H9 (cell line): ENCODE data around the gene MTRR. TPM values are rescaled to one million over a fixed set of nuclear protein-coding genes. Genes with fewer than 3 reads are reported as not detected.

Experiments
- DNase-seq: peaks from one replicate; pipeline ENCODE4 v3.0.0-alpha.2; 2017
- H2AFZ ChIP-seq: one replicate; pipeline ENCODE4 v1.6.1; 2013; ENCODE audit warnings: mild to moderate bottlenecking, low read length, control low read depth, moderate library complexity
- H2AK5ac ChIP-seq: 2 replicates; pipeline ENCODE4 v1.6.1; 2013; ENCODE audit warnings: low read length, control low read depth, mixed read lengths; ENCODE audit not compliant: insufficient read length
- H2BK120ac ChIP-seq: one replicate; pipeline ENCODE4 v1.6.1; 2013; ENCODE audit warnings: low read depth, mild to moderate bottlenecking, low read length, control low read depth, inconsistent platforms; ENCODE audit not compliant: poor library complexity, severe bottlenecking
- H2BK12ac ChIP-seq: 2 replicates; pipeline ENCODE4 v1.6.1; 2013; ENCODE audit warnings: low read length, control low read depth, mixed read lengths, low read depth; ENCODE audit not compliant: insufficient read length
- H2BK15ac ChIP-seq: 2 replicates; pipeline ENCODE4 v1.6.1; 2013; ENCODE audit warnings: low read depth, low read length, control low read depth
- H2BK20ac ChIP-seq: one replicate; pipeline ENCODE4 v1.6.1; 2013; ENCODE audit warnings: low read depth, mild to moderate bottlenecking, low read length, control low read depth, inconsistent platforms; ENCODE audit not compliant: poor library complexity, severe bottlenecking
- H2BK5ac ChIP-seq: 2 replicates; pipeline ENCODE4 v1.6.1; 2013; ENCODE audit warnings: low read length, control low read depth, mixed read lengths; ENCODE audit not compliant: insufficient read length
- H3K14ac ChIP-seq: 2 replicates; pipeline ENCODE4 v1.6.1; 2013; ENCODE audit warnings: low read length, control low read depth; ENCODE audit not compliant: insufficient read depth
- H3K18ac ChIP-seq: 2 replicates; pipeline ENCODE4 v1.6.1; 2013; ENCODE audit warnings: low read depth, mild to moderate bottlenecking, mixed read lengths, low read length, control low read depth; ENCODE audit not compliant: insufficient read length
- H3K23ac ChIP-seq: 2 replicates; pipeline ENCODE4 v1.6.1; 2013; ENCODE audit warnings: low read length, control low read depth, mixed read lengths, low read depth; ENCODE audit not compliant: insufficient read length
- H3K23me2 ChIP-seq: 2 replicates; pipeline ENCODE4 v1.6.1; 2013; ENCODE audit warnings: low read depth, mild to moderate bottlenecking, mixed read lengths, low read length, control low read depth; ENCODE audit not compliant: insufficient read length, poor library complexity, severe bottlenecking
- H3K27ac ChIP-seq: 2 replicates; pipeline ENCODE4 v1.5.1; 2013; ENCODE audit warnings: low read length, control low read depth, mixed read lengths, low read depth; ENCODE audit not compliant: insufficient read length
- H3K27me3 ChIP-seq: 2 replicates; pipeline ENCODE4 v1.6.1; 2013; ENCODE audit warnings: low read length, control low read depth, inconsistent platforms; ENCODE audit not compliant: insufficient read depth
- H3K4ac ChIP-seq: 2 replicates; pipeline ENCODE4 v1.6.1; 2013; ENCODE audit warnings: low read depth, mild to moderate bottlenecking, control low read depth, inconsistent platforms, low read length, moderate library complexity
- H3K4me1 ChIP-seq: 2 replicates; pipeline ENCODE4 v1.6.1; 2013; ENCODE audit warnings: low read length, control low read depth, inconsistent platforms; ENCODE audit not compliant: insufficient read depth
- H3K4me2 ChIP-seq: 2 replicates; pipeline ENCODE4 v1.6.1; 2013; ENCODE audit warnings: low read length, control low read depth, mixed read lengths; ENCODE audit not compliant: insufficient read length, insufficient read depth
- H3K56ac ChIP-seq: 2 replicates; pipeline ENCODE4 v1.6.1; 2013; ENCODE audit warnings: low read depth, mild to moderate bottlenecking, mixed read lengths, low read length, control low read depth; ENCODE audit not compliant: insufficient read length
- H3K79me1 ChIP-seq: 2 replicates; pipeline ENCODE4 v1.6.1; 2013; ENCODE audit warnings: low read depth, mild to moderate bottlenecking, moderate library complexity, low read length, control low read depth, inconsistent platforms; ENCODE audit not compliant: insufficient read depth, poor library complexity, severe bottlenecking
- H3K79me2 ChIP-seq: 2 replicates; pipeline ENCODE4 v1.6.1; 2013; ENCODE audit warnings: low read length, control low read depth, inconsistent platforms; ENCODE audit not compliant: insufficient read depth
- H3K9ac ChIP-seq: 2 replicates; pipeline ENCODE4 v1.6.1; 2013; ENCODE audit warnings: low read length, control low read depth, mixed read lengths; ENCODE audit not compliant: insufficient read length; ENCODE audit errors: extremely low read depth
- H3K9me3 ChIP-seq: one replicate; pipeline ENCODE4 v1.6.1; 2013; ENCODE audit warnings: low read depth, low read length, inconsistent platforms; ENCODE audit not compliant: control insufficient read depth
- H3T11ph ChIP-seq: one replicate; pipeline ENCODE4 v1.6.1; 2013; ENCODE audit warnings: mild to moderate bottlenecking, low read length, control low read depth, inconsistent platforms
- H4K20me1 ChIP-seq: one replicate; pipeline ENCODE4 v1.6.1; 2013; ENCODE audit not compliant: control insufficient read depth, insufficient read length, insufficient read depth
- H4K5ac ChIP-seq: 2 replicates; pipeline ENCODE4 v1.6.1; 2013; ENCODE audit warnings: low read depth, mild to moderate bottlenecking, mixed read lengths, low read length, control low read depth; ENCODE audit not compliant: insufficient read length
- H4K8ac ChIP-seq: replicated peaks from 2 replicates; pipeline ENCODE4 v1.6.1; 2013; ENCODE audit warnings: low read length, control low read depth, mixed read lengths, low read depth; ENCODE audit not compliant: insufficient read length
- H4K91ac ChIP-seq: 2 replicates; pipeline ENCODE4 v1.6.1; 2013; ENCODE audit warnings: low read depth, mild to moderate bottlenecking, moderate library complexity, mixed read lengths, low read length, control low read depth; ENCODE audit not compliant: insufficient read length
- H3K27ac Mint-ChIP-seq, 3 experiments: 2 replicates in 2 of 3; 3 replicates in 1 of 3; pipeline ENCODE4 v1.8.0; 2020 to 2021; ENCODE audit warnings: mixed read lengths in 3 of 3, mild to moderate bottlenecking in 1 of 3, moderate library complexity in 1 of 3
- H3K27me3 Mint-ChIP-seq: 2 replicates; pipeline ENCODE4 v1.8.0; 2021; ENCODE audit warnings: low read depth, mild to moderate bottlenecking, moderate library complexity, mixed read lengths
- H3K36me3 Mint-ChIP-seq, 3 experiments: 2 replicates in 2 of 3; 3 replicates in 1 of 3; pipeline ENCODE4 v1.8.0; 2020 to 2021; ENCODE audit warnings: low read depth in 3 of 3, mixed read lengths in 3 of 3; ENCODE audit not compliant: insufficient read depth in 1 of 3
- H3K4me1 Mint-ChIP-seq, 2 experiments: 2 replicates each; pipeline ENCODE4 v1.8.0; 2020; ENCODE audit warnings: mixed read lengths in 2 of 2
- H3K4me3 Mint-ChIP-seq, 2 experiments: 2 replicates in 1 of 2; 3 replicates in 1 of 2; pipeline ENCODE4 v1.8.0; 2020 to 2021; ENCODE audit warnings: mild to moderate bottlenecking in 2 of 2, mixed read lengths in 2 of 2, moderate library complexity in 1 of 2
- H3K9me3 Mint-ChIP-seq, 2 experiments: 2 replicates in 1 of 2; 3 replicates in 1 of 2; pipeline ENCODE4 v1.8.0; 2020; ENCODE audit warnings: mild to moderate bottlenecking in 2 of 2, mixed read lengths in 2 of 2, moderate library complexity in 1 of 2
- WGBS: extraction: QIAGEN DNeasy Blood & Tissue Kit; methylation state at CpG from one replicate; pipeline ENCODE4 v1.1.7; 2013; ENCODE audit warnings: missing lambda C conversion rate, low lambda C conversion rate, mixed read lengths; ENCODE audit not compliant: insufficient read length; ENCODE audit errors: extremely low coverage; 5-methylcytosine and 5-hydroxymethylcytosine counted together
- total RNA-seq: library from RNA; stranded (reverse); gene quantifications from 2 replicates; pipeline ENCODE4 v1.2.1, GENCODE V29; 2021
- TF ChIP-seq, protein P1 (sequence below): fragments of 200-600 bp; sonication (generic); conservative IDR thresholded peaks from 3 replicates; pipeline ENCODE4 v1.8.0; 2021; ENCODE audit warnings: antibody characterized with exemption, mild to moderate bottlenecking

Gene MTRR
- total RNA-seq, 1 experiment from 2014 or later, result 66.0 TPM

DNA sequence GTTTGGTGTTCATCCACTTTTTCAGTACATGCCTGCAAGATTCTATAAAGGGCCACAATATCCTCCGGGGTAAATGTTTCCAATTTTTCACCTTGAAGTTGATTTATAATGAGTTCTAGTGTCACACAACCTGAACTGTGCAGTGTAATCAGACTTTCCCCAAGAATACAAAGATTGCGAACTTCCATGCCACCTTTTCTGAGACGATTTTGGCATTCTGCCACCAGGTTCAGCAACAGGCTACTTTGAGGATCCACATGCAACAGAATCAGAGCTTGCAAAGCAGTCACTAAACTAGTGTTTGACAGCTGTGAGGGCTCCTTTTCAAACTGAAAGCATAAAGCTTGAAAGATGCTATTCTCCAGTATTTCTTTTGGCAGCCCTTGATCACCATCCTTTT lies 1.7 kb upstream of the MTRR start:
- H3K9me3 Mint-ChIP-seq, result no peaks in the 10 kb centered on the region
- DNase-seq, result no peak
- H4K5ac ChIP-seq, result no peak overlapping the region
- H3K79me2 ChIP-seq, result peaks cover 15% of the 10 kb centered on the region
- no peaks in the 10 kb centered on the region for H3K27me3 ChIP-seq
- no peak overlapping the region for H2BK120ac ChIP-seq
- no peak overlapping the region for H3K27ac Mint-ChIP-seq
- no peak overlapping the region for H3K18ac ChIP-seq
- H3K4me1 Mint-ChIP-seq, result peaks cover 18 to 19% of the 10 kb centered on the region in 2 experiments
- H2BK20ac ChIP-seq, result no peak overlapping the region
- WGBS, result no CpG with 5 or more reads among the region's 3 CpGs
- no peak overlapping the region for H2BK5ac ChIP-seq
- H3K27me3 Mint-ChIP-seq, result no peaks in the 10 kb centered on the region
- H3K9ac ChIP-seq, result no peak overlapping the region
- peaks cover 4% of the 10 kb centered on the region for H3K23me2 ChIP-seq
- no peaks in the 10 kb centered on the region for H3K9me3 ChIP-seq
- H3T11ph ChIP-seq, result no peak overlapping the region
- H4K20me1 ChIP-seq, result no peaks in the 10 kb centered on the region
- H3K36me3 Mint-ChIP-seq, result peaks cover 0 to 45% (median 30%) of the 10 kb centered on the region in 3 experiments; a peak in 5 of 7 replicates
- H2AK5ac ChIP-seq, result no peak overlapping the region
- H3K14ac ChIP-seq, result no peak overlapping the region
- H3K4me2 ChIP-seq, result no peak overlapping the region
- H2BK15ac ChIP-seq, result no peak overlapping the region
- no peak overlapping the region for H4K8ac ChIP-seq
- no peak overlapping the region for H3K4ac ChIP-seq
- no peaks in the 10 kb centered on the region for H3K4me1 ChIP-seq
- no peak overlapping the region for H2AFZ ChIP-seq
- no peak overlapping the region for H4K91ac ChIP-seq
- peak overlapping the region; percentile 37 to 90; a peak in 3 of 5 replicates for H3K4me3 Mint-ChIP-seq
- TF ChIP-seq, protein P1, sequence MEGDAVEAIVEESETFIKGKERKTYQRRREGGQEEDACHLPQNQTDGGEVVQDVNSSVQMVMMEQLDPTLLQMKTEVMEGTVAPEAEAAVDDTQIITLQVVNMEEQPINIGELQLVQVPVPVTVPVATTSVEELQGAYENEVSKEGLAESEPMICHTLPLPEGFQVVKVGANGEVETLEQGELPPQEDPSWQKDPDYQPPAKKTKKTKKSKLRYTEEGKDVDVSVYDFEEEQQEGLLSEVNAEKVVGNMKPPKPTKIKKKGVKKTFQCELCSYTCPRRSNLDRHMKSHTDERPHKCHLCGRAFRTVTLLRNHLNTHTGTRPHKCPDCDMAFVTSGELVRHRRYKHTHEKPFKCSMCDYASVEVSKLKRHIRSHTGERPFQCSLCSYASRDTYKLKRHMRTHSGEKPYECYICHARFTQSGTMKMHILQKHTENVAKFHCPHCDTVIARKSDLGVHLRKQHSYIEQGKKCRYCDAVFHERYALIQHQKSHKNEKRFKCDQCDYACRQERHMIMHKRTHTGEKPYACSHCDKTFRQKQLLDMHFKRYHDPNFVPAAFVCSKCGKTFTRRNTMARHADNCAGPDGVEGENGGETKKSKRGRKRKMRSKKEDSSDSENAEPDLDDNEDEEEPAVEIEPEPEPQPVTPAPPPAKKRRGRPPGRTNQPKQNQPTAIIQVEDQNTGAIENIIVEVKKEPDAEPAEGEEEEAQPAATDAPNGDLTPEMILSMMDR, result no peak
- H3K27ac ChIP-seq, result no peak overlapping the region
- no peak overlapping the region for H2BK12ac ChIP-seq
- H3K23ac ChIP-seq, result no peak overlapping the region
- H3K56ac ChIP-seq, result no peak overlapping the region
- no peaks in the 10 kb centered on the region for H3K79me1 ChIP-seq
